HG03045 (cell line): ENCODE results near the gene KRTDAP.
A peak's percentile ranks its signal among the peaks of the same experiment; 100 is the strongest.
"Not testable (repeated sequence)": the region's sequence is repeated elsewhere in the genome, so short reads cannot be mapped to it uniquely, and the experiment has no call there.

Experiments
- ATAC-seq: cut with Tn5 transposase; IDR thresholded peaks from one replicate; pipeline ENCODE4 v1.9.1; 2021; ENCODE audit warnings: mild to moderate bottlenecking, moderate library complexity; ENCODE audit not compliant: unreplicated experiment

KRTDAP gene

DNA sequence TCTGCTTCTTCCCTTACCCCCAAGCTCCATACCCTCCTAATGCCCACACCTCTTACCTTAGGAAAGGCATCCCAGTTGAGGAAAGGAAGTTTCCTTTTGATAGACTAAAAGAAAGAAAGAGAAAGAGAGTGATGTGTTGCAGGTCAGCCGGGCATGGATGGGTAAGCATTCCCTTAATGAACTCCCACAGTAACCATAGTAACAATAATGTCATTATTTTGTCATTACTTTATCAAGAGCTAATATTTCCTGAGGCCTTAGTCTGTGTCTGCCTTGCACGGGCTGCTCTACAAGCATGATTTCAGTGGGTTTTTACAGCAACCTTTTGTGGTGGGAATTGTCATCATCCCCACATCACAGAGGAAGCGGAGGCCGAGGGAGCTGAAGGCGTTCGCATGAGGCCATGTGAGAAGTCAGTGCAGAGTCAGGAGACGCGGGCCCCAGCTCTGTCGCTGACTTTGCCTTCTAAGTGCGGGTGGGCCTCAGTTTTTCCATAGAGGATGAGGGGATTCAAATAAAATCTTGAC, 2.5 kb downstream of the KRTDAP start:
- no peak for ATAC-seq

GRCh38 chr19:35486268-35486708, 4.0 kb downstream of the KRTDAP start:
- no peak for ATAC-seq

DNA sequence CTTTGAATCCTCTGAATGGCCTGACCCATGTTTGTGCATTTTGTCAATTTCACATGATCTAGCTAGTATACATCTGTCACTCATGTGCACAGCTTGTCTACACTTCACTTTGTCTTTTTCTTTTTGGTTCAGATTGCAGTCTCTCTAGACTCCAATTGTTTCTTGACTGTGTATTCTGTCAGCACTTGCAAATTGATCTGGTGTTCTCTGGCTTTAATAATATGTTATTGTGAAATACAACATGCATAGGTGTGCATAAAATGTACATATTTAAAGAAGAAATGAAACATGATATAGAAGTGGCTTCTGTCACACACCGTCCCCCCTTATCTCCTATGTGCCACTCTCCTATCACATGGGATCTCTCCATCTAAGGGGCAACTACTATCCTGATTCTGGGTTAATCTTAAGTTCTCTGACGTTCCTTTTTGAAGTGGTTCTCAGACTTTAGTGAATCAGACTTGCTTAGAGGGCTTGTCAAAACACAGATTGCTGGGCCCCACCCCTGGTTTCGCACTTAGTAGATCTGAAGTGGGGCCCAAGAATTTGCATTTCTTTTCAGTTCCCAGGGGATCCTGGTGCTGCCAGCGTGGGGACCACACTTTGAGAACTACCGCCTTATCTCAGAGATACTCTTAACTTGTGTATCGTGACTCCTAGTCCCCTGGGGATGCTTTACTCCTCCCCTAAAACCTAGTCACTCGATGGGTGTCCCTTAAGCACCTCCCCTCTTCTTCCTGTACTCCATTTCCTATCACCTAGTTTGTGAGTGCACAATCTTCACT, 5.8 kb downstream of the KRTDAP start:
- no peak for ATAC-seq

GRCh38 chr19:35483089-35483488, 7.2 kb downstream of the KRTDAP start:
- ATAC-seq: no peak

DNA sequence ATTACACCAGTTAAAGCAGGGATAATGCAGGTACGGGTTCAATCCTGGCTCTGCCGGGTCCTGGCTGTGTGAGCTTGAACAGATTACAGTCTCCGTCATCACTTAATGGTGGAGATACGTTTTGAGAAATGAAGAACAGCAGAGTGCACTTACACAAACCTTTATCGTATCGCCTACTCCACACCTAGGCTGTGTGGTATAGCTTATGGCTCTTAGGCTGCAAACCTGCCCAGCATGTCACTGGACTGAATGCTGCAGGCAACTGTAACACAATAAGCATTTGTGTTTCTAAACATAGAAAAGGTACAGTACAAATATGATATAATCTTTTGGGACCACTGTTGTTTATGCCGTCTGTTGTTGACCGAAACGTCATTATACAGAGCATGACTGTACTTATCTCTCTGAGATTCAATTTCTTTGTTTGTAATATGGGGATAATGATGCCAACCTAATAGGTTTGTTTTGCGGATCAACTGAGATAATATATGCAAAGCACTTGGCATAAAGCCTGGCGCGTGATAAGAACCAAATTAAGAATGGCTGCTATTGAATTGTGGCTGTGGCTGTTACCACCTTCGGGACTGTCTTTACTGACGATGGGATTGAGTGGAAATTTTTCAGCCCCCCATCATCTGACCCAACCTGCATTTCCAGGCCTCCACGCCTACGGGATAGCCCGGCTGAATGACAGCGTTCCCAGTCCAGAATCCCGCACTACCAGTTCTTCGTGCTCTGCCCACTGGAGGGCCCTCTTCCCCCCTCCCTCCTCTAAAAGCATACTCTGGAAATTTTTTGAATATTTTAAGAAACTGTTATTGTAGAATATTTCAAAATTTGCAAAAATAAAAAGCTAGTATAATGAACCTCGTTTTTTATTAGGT, 11.2 kb downstream of the KRTDAP start:
- no peak for ATAC-seq

DNA sequence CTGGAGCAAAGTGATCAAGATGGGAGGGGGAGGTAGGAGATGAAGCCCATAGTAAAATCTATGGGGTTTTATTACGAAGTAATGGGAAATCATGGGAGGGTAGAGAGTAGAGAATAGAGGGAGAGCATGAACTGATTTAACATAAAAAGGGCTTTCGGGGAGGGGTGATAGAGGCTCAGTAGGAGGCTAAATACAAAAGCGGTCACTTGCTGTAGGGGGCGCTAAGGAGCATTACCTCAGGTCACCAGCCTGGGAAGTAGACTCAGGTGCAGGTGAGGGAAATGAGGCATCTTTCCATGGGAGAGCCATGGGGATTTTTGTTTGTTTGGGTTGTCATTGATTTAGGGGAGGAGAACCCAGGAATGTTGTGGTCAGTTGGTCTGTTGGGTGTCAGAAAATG, 14.1 kb downstream of the KRTDAP start:
- no peak for ATAC-seq

DNA sequence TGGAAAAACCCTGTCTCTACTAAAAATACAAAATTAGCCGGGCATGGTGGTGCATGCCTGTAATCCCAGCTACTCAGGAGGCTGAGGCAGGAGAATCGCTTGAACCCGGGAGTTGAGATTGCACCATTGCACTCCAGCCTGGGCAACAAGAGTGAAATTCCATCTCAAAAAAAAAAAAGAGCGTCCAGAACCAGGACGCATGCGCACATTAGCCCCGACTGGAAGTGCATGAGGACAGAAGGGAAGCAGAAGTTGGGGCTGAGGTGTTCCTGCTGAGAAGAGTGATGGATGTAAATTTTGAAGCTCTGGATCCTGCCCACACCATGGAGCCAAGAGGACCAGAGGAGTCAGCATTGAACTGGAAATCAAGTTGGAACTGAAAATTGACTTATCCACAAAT, 15.7 kb downstream of the KRTDAP start:
- ATAC-seq: not testable (repeated sequence)

GRCh38 chr19:35474104-35474503, 16.2 kb downstream of the KRTDAP start:
- no peak for ATAC-seq

DNA sequence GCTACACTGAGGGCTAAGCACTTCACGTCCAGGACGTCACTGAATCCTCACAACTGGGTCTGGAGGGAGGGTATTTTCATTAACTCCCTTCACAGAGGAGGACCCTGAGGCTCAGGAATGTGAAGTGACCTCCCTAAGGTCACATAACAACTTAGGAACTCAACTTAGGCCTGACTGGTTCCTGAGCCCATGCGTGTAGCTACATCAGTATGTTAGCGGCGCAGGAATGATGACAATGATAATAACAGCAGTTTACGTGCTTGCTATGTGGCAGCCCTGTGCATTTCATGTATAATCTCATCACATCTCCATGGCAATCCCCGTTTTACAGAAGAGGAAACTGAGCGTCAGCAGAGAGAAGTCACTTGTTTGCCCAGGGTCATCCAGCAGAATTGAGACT, 18.3 kb downstream of the KRTDAP start:
- no peak for ATAC-seq

DNA sequence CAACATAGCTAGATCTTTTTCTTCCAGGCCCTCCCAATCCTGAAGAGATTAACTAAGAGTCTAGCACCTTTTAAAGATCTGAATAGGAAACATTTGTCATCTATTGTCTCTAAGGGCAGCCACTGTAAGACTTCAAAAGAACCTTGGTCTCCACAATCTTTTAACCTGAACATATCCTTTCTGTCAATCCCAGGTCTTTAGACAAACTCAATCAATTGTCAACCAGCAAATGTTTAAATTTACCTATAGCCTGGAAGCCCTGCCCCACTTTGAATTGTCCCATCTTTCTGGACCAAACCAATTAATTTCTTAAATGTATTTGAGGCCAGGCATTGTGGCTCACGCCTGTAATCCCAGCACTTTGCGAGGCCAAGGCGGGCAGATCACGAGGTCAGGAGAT, 19.2 kb downstream of the KRTDAP start:
- ATAC-seq: not testable (repeated sequence)

DNA sequence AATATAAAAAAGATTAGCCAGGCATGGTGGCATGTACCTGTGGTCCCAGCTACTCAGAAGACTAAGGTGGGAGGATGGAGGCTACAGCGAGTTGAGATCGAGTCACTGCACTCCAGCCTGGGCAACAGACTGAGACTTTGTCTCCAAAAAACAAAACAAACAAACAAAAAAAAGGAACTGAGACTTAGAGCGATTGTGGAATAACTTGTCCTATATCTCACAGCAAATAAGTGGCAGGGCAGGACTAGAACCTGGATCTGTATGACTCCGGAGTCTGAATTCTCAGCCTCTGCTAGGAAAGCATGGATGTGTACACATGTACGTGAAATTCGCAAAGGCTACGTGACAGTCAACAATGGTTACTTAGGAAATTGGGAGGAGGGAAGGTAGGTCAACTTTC, 20.1 kb downstream of the KRTDAP start:
- ATAC-seq: no peak

DNA sequence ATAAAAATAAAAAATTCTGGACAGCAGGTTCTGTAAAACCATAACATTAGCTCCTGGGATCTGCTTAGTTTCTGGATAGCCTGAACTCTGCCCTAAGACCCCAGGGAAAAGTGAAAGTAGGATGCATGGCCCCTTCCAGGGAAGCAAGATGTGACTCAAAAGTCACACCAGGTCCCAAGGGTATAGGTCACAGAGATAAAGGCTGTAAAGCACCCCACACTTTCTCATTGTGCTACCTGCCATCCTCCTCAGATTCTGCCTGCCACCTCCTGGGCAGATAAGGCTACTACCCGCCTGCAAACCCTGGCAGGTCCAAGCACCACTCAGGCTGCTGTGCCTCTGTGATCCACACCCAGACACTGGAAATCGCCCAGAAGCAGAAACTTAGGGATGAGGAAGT, 21.6 kb downstream of the KRTDAP start:
- peak; percentile 65 for ATAC-seq

DNA sequence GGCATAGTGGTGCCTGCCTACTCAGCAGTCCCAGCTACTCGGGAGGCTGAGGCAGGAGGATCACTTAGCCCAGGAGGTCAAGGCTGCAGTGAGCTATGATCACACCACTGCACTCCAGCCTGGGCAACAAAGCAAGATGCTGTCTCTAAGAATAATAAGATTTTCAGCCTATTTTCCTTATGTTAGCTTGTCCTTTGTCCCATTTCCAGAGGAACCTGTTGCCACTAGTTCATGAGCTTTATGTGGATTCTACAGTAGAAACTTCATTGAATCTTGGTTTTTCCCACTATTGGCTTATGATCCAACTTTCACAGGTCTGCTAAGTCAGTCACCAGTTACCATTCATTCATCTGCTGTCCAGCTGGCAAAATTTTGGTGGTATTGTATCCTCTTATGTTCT, 24.0 kb downstream of the KRTDAP start:
- no peak for ATAC-seq

DNA sequence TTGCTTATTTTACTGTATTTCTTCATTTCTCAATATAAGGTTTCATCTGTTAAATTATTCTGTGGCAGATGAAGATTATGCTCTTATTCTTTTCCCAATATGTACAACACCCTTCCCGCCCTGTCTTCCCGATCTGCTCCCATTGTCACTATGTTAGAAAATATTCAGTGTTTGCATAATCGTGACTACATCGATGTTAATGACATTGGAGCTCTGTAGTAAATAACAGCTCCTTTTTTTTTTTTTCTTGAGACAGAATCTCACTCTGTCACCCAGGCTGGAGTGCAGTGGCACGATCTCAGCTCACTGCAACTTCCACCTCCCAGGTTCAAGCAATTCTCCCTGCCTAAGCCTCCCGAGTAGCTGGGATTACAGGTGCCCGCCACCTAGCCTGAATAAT, 27.3 kb downstream of the KRTDAP start:
- ATAC-seq: not testable (repeated sequence)

- no peak for ATAC-seq
These were observed 27.7 kb downstream of the KRTDAP start for GRCh38 chr19:35462476-35462953.

- not testable (repeated sequence) for ATAC-seq
These were observed 28.5 kb downstream of the KRTDAP start for GRCh38 chr19:35461788-35462187.

- no peak for ATAC-seq
These were observed 29.2 kb downstream of the KRTDAP start for GRCh38 chr19:35461060-35461459.

GRCh38 chr19:35460608-35461007, 29.7 kb downstream of the KRTDAP start:
- no peak for ATAC-seq

DNA sequence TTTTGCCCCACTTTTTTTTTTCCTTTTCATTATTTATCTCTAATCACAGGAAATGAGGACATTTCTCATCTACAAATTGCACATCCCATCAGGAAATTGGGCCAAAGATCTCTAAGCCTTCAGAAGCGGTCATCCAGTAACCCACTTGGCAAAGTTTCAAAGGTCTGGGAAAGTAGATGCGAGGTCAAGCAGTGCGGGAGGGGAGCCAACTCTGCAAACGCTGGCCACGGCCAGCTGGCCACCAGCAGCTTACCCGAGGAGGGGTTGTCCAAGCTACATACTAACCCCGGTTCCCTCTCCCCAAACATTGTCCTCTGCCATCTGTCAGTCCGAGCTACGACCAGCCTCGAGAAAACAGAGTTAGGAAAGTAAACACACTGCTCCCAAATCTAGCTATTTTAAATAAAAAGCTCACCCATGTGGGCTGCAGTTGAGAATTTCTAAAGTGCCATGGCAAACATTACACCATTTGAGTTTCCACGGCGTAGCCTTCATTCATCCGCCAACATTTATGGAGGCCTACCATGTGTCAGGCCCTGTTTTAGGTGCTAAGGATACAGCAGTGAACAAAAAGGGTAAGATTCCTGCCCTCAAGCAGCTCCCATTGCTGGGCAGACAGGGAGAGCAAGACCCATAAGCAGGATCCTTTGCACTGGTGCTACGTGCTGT, 30.7 kb downstream of the KRTDAP start:
- no peak for ATAC-seq

DNA sequence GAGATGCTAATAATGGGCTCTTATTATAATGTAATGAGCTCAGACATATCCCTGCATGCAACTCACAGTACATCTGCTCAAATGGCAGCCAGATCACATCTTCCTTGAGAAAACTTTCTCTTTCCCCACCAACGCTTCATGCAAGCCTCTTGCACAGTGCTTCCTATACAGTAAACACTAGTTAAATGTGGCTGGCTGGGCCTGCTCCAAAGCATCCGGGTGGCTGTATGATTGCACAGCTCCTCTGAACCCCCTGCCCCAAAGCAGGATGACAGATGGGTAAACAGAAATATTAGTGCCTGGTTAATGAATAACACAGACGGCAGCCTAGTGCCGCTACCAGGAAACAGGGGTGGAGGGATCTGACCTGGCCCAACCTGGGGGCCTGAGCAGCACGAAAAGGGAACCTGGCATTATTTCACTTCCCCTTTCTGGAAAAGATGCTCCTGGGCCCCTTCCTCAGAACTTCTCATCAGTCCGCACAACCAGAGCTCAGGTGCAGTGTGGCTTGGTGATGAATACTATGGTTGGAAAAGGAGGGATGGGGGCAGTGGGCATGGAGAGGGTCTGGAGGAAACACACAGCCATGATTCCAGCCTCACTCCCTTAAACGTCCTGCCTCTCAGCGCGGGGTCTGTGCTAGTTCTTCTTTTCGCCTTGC, 31.4 kb downstream of the KRTDAP start:
- no peak for ATAC-seq

GRCh38 chr19:35458192-35458591, 32.1 kb downstream of the KRTDAP start:
- no peak for ATAC-seq
